Measurements from ENCODE around the gene DPY19L1.
"Not testable (repeated sequence)": the region's sequence is repeated elsewhere in the genome, so short reads cannot be mapped to it uniquely, and the experiment has no call there.

Gene DPY19L1

DNA sequence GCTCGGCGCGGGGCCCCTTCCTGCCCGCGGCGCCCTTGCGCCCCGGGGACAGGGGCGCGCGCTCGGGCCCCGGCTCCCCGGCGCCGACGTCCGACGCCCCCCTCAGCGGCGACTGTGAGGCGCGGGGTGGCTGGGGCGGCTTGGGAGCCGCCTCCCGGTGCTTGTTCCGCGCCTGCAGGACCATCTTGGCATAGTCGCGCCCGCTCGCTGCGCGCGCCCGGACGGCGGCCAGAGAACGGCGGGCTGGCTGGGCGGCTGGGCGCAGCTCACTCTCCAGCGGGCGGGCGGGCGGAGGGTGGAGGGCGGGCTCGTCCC lies at the start of gene DPY19L1:
DPY19L1 (minus strand) TSS at position 275 of the 315 bp plus-strand sequence; CDS start at position 184, 91 bp downstream.
- no peak for DNase-seq (ENCODE audit: low read depth)

DNA sequence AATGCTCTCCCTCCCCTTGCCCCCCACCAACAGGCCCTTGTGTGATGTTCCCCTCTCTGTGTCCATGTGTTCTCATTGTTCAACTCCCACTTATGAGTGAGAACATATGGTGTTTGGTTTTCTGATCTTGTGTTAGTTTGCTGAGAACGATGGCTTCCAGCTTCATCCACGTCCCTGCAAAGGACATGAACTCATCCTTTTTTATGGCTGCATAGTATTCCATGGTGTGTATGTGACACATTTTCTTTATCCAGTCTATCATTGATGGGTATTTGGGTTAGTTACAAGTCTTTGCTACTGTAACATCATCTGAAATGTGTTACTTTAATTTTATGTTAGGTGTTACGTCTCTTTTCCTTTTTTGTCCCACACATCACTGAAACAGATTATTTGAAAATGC lies 42.2 kb upstream of the DPY19L1 start:
- DNase-seq (ENCODE audit: low read depth), result not testable (repeated sequence)

DNA sequence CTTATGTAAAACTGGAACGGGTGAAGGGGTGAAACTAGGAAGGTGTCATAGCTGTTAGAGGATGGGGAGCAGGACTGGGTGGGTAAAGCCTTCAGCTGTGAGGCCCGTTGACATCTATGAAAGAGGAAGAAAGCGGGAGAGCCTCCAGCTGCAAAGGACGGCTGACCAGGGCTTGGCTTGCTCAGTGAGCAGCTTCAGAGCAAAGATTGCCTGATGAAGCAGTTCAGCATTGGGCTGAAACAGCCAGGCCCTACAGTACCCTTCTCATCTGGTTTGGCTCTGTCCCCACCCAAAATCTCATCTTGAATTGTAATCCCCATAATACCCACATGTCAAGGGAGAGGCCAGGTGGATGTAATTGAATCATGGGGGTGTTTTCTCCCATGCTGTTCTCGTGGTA lies 36.7 kb upstream of the DPY19L1 start:
- DNase-seq (ENCODE audit: low read depth), result not testable (repeated sequence)

DNA sequence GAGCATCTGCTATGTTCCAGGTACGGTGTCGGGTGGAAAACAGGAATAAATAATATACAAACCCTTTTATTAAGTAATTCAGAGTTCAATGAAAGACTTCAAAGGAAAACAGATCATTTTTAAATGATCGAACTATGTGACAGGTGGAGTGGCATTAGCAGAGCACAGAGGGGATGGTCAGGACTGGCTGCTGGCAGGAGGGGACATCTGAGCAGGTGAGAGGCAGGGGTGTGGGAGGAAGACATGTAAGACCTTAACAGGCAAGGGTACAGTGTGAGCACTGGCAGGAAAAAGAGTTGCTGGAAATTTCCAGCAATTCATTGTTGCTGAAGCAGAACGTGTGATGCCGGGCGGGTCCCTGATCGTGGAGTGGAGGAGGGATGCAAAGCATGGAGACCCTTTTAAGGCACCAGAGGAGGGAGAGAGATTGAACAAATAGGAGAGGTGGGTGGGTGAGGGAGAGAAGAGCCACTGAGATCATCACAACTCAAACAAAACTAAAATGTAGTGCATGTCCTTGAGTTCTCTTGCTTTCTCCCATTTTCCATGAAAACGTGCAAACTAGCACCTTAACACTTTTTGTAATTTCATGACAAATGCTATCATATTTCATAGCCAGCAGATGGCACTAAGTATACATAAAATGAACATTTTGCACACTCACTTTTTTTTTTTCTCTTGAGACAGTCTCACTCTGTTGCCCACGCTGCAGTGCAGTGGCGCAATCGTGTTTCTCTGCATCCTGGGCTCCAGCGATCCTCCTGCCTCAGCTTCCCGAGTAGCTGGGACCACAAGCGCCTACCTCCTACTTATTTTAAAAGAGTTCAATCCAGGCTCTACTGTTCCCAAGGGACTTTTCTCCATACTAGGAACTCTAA lies 35.9 kb upstream of the DPY19L1 start:
- peak; percentile 9 for DNase-seq (ENCODE audit: low read depth)

DNA sequence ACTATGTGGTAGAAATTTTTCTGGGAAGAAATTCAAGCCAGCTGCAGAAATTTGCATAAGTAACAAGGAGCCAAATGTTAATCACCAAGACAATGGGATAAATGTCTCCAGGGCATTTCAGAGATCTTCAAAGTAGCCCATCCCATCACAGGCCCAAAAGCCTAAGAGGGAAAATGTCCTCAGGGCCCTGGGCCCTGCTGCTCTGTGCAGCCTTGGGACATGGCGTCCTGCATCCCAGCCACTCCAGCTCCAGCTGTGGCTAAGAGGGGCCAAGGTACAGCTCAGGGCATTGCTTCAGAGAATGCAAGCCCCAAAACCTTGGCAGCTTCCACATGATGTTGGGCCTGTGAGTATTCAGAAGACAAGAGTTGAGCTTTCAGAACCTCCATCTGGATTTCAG lies 31.8 kb upstream of the DPY19L1 start:
- not testable (repeated sequence) for DNase-seq (ENCODE audit: low read depth)

DNA sequence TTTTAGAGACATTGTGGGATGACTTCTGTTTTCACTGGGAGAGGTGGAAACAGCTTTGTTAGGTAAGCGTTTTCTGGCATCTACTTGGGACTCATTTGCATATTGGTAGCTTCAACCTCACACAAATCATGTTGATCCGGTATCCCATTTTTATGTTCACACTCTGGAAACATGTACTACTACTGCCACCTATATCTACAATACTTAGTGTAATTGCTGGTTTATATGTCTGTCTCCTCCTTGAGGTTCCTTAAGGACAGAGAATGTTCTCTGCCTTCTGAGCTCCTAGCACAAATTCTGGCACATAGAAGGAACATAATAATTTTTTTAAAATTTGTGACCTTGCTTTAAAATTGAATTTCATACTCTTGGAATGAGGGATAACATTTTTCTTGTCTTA lies 28.1 kb upstream of the DPY19L1 start:
- not testable (repeated sequence) for DNase-seq (ENCODE audit: low read depth)

DNA sequence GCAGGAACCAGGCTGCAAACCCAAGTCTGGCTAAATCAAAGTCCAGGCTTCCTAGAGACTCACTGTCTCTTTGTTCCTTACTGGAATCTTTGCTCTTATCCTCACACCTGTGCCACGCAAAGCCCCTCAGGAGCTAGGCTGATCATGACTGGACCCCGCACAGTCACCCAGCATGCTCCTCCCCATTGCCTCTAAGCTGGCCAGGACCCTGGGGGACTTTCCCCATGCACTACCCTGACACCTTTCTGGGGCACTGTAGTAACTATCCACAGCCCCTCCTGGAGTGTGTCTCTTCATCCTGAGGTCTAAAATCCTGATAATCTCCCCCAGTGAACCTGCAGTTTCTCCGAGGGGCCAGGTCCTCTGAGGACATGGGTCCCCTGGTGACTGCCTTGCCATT lies 21.3 kb upstream of the DPY19L1 start:
- DNase-seq (ENCODE audit: low read depth), result not testable (repeated sequence)

DNA sequence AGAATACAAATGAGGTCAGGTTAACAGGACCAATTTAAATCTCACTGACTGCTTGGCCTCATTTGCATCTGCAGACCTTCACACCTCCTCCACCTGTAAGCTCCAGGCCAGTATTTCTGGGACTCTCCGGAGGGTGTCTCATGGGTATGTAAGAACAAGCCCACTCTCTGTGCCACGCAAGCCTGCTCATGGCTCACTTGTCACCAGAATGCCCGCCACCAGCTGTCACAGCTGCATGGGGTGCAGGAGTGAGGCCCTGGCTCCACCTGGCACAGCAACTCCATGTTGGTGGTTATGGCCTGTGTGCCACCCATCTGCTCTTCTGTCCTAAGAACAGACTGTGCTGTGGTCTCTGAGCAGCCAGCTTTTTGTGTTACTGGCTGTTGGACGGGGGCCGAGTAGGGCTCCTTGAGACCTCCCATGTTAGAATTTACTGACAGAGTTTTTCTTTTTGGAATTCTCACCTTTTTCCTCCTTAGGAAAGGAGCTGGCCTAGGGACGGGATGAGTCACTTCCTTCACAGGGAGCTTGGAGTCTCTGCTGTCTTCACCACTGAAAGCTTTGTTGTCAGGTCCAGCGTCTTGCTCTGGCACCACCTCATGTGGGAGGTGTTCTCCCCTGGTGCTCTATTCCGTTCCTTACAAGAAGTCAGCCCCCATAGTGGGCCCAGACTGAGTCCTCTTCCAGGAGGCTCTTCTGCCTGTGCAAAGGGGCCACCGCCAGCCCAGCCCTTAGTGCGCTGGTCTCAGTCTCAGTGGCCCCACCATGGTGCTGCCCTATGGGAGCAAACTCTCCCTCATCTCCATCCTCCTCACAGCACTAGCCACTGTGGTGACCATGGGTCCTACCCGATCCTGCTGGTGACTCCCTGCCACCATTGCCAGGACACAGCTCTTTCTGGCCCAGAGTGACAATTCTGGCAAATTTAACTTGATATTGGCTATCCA lies 20.5 kb upstream of the DPY19L1 start:
- not testable (repeated sequence) for DNase-seq (ENCODE audit: low read depth)

DNA sequence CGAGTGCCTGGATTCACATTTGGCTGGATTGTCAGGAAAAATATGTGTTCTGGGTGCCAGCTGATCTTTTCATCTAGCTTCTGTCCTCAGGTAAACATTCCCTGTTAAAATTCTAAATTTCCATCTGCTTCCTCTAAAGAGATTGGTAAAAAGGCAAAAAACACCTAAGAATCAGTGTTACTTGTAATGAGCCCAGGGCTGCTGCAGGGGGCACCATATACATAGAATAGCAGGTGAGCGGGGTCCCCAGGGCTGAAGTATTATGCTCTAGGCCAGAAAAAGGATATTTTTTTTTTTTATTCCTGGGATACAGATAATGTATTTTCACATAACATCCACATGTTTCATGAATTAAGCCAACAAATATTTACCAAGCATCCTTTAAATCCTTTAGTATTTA lies 18.4 kb upstream of the DPY19L1 start:
- DNase-seq (ENCODE audit: low read depth), result not testable (repeated sequence)

DNA sequence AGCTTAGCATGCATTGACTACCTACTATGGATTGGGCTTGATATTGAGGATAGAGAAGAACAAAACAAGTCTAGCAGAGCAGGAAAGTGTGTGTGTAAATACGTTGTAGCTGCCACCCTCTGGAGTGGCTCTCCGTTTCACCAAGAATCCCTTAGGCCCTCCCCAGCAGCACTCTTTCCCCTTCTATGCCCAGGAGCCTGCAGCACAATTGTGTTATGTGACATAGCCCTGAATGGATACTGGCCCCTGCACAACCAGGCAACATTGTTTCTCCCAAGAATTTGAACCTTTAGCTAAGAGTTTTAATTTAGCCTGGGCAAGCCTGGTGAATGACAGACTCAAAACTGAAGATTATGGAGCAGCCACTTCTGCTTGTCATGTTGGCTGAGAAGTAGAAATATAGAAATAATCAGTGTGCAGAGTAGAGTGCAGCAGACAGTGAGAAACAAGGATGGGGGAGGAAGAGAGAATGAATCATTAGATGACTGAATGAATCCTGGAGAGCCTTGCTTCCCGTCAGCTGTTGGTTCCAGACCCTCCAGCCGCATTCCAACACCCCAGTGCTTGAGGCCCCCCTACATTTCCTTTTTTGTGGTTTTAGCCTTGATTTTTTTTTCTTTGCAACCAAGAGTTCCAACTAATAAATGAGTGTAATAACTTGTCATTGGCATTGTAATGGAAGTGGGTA lies 16.3 kb upstream of the DPY19L1 start:
- not testable (repeated sequence) for DNase-seq (ENCODE audit: low read depth)

DNA sequence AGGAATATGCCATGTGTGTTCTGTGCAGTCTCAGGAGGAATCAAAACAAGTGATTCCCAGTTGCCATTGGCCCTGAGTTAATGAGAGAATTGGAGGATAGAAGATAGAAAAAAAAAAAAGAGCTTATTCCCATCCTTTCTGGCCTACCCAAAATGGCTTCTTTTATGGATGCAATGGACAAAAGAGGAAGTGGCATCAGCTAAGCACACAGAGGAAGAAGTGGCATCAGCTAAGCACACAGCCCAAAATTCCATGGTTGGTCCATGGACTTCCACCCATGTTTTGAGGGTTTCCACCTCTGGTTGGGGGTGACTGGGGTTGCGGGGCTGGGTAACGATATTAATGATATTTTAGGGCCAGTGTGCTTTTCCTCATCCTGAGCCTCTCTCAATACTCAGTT lies 11.1 kb upstream of the DPY19L1 start:
- not testable (repeated sequence) for DNase-seq (ENCODE audit: low read depth)

DNA sequence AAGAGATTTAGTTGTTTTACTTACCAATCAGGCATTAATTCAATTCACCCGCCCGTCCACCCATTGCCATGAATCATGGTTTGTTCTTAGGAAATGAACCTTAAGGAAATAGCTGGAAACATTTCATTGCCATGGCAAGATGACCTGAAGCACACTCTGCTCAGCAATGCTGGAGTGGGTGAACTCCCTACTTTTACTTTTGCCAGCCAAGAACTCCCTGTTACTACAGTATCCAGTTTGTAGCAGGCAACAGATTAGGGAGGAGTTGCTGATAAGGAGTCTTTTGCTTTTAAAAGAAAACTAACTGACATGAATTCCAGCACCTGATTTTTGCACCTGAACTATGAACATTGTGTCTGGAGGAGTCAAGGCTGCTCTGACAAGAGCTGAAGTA lies 10.6 kb upstream of the DPY19L1 start:
- DNase-seq (ENCODE audit: low read depth), result not testable (repeated sequence)

DNA sequence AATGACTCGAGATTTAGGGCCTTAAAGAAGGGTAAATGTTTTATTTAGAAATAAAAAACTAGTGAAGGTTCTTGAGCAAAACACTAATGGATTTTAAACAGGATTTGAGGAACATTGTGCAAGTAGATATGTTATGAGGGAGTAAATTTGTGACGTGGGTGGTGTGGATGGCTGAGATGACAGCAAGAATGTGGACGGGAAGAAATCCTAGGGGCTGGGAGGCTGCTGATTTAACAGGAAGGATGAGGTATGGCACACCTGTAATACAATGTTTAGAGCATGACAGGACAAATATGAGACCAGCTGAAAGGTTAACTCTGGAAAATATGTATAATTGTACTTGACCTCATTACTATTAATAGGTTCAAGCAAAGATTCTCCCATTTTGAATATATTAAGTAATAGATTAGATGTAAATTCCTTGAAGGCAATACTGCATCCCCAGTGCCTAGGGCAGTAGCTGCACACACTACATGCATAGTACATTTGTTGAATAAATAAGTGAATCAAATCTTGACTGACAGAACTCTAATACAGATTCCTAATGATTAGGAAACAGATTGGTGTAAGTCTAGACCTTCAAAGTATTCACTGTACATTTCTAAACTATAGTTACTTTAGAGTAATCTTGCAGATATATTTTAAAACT lies 10.1 kb upstream of the DPY19L1 start:
- DNase-seq (ENCODE audit: low read depth), result not testable (repeated sequence)

DNA sequence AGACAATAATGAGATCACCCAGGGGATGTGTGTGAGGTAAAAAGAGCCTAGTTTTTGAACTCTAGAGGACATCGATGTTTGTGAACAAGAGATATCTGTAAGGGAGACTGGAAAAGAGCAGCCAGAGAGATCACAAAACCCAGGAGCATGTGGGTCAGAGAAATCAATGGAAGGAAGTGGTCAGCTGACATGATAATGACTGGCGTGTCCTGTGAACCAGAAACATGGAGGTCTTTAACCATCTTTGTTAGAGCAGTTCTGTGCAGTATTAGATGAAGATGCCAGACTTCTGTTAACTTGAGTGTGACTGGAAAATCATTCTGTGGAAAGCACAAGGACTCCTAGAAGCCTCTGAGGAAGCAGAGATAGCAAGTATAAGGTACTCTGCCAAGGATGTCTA lies 6.0 kb upstream of the DPY19L1 start:
- DNase-seq (ENCODE audit: low read depth), result not testable (repeated sequence)

DNA sequence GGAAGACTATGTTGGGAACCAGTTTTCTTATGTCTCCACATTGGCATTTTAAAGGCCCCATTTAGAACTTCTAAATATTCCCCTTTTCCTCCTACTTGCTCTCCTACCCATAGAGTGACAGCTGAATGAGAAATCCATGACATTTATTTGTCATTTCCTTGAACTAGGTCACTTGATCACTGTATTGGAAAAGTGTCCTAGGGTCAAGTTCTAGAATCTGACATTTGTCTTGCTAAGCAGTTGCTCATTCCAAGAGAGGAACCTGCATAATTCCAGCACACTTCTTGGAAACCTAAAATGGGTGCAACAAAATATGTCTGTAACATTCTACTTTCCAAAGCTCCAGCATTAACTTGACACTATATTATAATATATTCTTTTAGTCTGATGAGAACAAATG lies 3.6 kb upstream of the DPY19L1 start:
- DNase-seq (ENCODE audit: low read depth), result no peak

DNA sequence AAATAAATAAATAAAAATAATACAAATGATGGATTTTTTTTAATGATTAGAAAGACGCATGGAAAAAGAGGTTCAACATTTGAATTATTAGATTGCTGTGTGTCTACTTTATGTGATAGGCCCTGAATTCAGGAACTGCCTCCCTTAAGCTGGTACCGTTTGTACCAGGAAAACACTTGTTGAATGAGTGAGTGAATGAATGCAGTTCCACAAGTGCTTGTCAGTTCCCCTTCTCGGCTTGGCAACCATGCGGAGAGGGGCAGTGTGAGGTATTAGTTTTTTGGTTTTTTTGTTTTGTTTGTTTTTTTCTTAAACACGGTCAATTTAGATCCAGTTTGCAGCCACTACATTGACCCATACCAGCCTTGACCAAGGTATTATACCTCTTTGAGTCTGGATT lies 2.1 kb upstream of the DPY19L1 start:
- no peak for DNase-seq (ENCODE audit: low read depth)

DNA sequence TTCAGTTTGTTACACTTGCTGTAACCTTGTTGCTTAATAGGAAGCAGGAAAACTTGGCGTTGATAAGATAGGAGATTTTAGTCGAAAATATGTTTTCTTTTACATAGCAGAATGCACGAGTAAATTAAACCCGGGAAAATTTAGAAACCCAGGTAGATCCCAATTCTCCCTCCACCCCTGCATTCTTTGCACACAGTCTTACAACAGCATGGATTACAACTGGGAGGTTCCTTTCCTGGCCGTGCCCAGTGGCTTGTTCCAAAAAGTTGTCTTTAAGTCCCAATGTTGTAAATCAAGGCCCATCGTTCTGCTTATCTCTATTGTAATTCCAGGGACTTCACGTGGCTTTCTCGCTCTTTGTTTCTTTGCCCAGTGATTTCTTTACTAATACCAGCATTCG lies 1.1 kb upstream of the DPY19L1 start:
- no peak for DNase-seq (ENCODE audit: low read depth)

DNA sequence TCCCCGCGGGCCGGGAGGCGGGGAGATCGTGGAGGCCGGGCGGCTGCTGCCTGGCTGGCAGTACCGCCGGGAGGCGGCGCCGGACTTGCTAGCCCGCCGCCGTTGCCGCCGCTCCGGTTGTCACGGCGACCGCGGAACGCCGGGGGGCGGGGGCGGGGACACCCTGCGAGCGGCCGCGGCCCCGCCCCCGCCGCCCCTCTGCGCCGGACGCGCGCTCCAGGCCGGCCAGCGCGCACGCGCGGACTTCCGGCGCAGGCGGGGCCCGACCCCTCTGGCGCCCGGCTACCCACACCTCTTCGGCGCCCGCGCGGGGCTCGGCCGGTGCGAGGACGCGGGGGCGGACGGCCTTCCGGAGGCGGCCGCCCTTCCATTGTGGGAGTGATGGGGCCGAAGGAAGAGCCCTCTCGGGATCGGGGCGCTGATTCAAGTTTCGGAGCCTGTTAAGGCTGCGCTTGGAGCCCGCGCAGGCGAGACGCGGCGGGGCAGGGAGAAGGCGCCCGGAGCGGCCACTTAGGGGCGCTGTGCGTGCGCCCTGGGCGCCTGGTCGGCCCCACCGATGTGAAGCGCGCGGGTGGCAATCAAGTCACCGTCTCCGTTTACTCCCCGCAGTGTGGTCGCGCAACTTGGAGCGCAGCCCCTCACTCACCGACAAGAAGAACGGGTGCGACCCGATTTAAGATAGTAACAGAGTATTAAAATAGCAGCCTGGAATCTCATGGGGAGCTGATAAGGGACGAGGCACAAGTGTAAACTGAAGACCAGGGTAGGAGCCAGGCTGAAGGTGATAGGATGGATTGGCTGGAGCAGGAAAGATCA lies 449 bp upstream of the DPY19L1 start:
- DNase-seq (ENCODE audit: low read depth), result peak; percentile 90

DNA sequence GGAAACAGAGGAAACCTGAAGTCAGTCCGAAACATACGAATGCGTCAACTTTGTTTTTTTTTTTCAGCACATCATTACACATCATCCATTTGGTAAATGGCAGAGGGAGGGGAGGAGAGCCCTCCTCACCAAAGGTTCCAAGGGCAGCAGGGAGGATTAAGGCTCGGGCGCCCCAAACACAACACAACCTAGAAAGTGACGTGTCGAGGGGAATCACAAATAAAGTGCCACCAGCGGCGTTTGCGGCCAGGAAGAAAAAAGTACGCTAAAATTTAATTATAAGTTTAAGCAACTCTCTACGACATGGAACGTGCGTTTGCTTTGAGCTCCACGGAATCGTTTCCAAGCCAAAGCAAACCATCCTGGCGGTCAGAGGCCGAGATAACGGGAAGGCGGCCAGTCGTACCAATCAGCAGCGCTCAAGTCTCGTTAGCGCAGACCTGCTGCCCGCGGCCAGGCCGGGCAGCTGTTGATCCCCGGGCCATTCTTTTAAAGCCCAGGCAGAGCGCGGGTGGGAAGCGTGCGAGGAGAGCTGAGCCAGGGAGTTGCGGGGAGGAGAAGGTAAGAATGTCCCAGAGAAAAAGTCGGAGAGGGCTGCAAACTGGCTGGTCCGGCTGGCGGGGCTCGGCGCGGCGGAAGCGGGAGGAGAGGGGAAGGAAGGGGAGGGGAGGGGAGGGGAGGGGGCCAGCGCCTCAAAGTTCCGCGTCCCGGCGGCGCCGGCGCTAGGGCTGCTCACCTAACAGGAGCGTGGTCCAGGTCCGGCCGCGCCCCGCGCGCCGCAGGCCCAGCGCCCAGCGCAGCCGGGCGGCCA lies 719 bp downstream of the DPY19L1 start:
- peak; percentile 30 for DNase-seq (ENCODE audit: low read depth)

DNA sequence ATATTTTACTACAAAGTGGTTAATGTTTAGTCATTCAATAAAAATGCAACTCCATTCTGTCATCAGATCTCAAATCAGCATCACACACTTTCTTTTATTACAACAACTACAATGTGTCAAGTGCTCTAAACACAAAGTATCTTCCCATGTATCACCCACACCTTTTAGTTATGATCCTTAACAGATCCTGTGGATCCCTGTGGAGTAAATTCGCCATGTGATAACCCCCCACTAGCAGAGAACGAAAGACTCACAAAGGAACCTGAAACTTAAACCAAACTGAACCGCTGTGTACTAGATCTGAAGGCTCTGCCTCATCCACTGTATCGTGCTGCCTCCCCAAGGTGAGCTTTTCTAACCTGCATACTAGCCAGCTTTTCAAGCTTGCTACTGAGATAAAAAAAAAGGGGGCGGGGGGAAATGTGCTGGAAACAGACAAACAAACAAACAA lies 1.7 kb downstream of the DPY19L1 start:
- DNase-seq (ENCODE audit: low read depth), result no peak
